ENCODE data around the gene PRPF38A.
"Not testable (repeated sequence)": the region's sequence is repeated elsewhere in the genome, so short reads cannot be mapped to it uniquely, and the experiment has no call there.

PRPF38A gene, protein sequence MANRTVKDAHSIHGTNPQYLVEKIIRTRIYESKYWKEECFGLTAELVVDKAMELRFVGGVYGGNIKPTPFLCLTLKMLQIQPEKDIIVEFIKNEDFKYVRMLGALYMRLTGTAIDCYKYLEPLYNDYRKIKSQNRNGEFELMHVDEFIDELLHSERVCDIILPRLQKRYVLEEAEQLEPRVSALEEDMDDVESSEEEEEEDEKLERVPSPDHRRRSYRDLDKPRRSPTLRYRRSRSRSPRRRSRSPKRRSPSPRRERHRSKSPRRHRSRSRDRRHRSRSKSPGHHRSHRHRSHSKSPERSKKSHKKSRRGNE

GRCh38 chr1:52404116-52404974, at the start of gene PRPF38A, which contains the start of gene ORC1:
TSS of gene PRPF38A (plus strand) at chr1:52404602. CDS start at chr1:52404750, 148 bp downstream.
TSS of gene ORC1 (minus strand) at chr1:52404423. CDS start at chr1:52402223, 2,200 bp downstream.
- DNase-seq (ENCODE audit: low read depth, low spot score) = peak; percentile 96

DNA sequence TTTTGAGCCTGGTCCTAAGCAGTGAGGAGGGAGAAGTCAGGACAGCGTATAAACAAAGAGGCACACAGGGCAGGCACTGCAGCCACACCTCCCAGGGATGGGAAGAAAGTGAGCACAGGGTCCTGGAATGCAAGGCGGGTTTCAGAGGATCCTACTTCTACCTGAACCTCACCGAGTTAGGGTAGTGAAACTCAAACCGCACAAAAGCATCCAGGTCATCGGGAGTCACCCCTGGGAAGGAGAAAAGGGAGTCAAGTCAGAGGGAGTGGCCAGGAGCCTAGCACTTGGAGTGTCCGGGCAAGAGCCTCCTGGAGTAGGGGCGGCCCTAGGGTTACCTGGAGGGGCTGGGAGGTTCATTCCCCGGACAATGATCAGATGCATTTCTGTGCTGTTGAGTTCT, 49.0 kb upstream of the PRPF38A start:
- no peak for DNase-seq (ENCODE audit: low read depth, low spot score)

DNA sequence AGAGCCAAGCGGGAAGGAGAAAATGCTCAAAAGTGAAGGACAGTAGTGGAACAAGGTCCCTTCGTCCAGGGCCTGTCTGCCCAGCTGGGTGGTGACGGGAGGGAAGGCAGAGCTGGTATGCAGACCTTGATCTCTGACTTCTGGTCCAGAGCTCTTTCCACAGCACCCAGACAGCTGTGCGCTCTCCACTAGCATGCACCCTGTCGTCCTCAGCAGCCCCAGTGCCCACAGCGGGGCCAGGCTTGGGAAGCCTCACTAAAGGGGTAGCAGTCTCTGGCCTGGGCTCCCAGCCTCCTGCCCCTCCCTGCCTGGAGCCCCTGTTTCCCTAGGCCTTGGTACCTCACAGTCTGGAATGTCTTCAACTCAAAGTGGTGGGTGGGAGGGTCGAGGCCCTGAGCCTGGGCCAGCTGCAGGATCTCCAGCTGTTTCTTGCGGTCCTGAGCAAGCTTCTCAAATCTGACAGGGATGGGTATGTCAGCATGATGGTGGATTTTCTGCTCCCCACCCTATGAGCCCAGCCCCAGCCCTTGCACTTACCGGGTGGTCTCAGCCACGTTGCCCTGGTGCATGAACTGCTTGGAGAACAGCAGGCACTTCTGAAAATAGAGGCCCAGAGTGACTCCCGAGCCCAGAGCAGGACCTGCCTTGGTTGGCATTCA, 48.4 kb upstream of the PRPF38A start:
- no peak for DNase-seq (ENCODE audit: low read depth, low spot score)

DNA sequence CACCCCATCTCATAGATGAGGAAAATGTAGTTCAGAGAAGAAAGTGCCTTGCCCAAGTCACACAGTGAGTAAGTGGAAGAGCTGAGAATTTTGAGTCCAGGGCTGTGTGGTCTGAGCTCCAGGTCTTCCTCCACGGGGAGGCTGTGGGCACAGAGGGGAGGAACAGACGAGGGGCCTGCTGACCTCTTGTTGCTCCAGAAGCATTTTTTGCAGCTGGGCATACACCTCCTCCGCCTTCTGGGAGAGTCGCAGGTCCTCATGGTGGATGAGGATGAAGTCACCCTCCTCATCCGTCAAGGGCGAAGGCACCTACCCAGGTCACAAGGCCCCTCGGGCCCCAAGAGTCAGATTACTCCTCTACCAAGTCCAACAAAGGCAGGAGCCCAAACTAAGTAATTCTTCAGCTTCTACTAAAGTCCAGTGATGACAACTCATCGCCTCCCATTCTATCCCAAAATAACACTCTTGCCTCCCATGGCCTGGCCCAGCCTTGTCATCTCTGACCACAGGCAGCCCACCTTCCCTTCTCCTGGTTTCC, 47.5 kb upstream of the PRPF38A start:
- no peak for DNase-seq (ENCODE audit: low read depth, low spot score)

GRCh38 chr1:52357397-52357796, 47.0 kb upstream of the PRPF38A start:
- no peak for DNase-seq (ENCODE audit: low read depth, low spot score)

DNA sequence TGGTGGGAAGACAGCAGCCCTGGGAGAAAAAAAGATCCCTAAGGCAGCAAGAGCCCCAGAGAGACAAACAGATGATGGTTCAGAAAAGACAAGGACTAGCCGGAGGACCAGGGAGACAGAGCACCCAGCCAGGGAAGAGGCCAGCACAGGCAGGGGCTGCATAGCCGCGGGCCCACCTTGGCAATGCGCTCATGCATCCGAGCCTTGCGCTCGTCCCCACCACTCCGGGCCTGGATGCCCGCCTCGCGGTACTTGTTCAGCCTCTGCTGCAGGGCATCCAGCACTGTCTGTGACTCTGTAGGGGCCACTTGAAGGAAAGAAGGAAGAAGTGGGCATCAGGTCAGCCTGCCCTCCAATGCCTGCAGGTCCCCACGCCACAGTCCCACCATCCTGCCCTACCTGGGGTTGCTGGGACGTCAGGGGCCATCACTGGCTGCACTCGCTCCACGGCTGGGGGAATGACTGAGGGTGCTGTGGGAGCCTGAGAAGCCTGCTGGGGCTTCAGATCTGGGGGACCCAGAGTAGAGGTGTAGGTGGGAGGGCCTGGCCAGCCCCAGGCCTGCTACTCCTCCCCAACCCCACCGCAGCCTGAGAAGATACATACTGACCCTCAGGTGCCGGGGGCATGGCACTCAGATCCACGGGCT, 45.4 kb upstream of the PRPF38A start:
- no peak for DNase-seq (ENCODE audit: low read depth, low spot score)

DNA sequence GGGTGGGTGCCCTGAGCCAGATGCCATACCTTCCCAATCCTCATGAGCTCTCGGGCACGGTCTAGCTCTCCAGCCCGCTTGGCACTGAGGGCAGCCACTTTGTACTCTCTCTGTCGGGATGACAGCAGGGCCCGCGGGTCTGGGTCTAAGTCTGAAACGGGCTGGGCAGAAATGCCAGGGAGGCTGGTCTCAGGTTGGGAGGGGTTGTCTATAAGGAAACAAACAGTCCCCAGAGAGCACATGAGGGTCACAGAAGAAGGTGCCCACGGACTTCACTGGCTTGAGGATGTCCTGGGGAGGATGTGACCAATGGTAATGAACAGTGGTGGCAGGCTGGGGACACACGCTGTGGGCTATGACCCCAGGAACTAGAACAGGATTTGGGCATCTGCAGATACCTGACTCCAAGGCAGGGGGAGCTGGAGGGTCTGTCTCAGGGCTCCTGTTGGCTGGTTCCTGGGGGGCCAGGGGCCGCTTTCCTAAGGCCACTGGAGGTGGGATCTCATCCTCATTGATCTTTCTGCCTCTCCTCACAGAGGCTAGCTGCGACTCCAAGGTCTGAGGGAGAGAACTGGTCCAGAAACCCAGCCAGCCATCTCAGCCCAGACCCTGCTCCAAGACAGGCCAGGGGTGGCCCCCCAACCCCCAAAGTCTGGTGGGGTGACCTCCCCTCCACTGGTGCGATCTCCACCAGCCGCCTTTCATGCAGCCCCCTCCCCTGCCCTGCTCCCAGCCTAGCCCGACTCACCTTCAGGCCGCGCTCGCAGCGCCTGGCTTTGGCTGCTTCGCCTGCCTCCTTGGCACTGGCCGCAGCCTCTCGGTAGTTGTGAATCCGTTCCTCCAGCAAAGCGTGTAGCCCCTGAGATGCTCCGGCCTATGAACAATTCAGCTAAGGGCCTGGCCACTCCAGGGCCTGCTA, 44.5 kb upstream of the PRPF38A start:
- DNase-seq (ENCODE audit: low read depth, low spot score) = no peak

GRCh38 chr1:52360595-52360968, 43.8 kb upstream of the PRPF38A start:
- DNase-seq (ENCODE audit: low read depth, low spot score) = no peak

- DNase-seq (ENCODE audit: low read depth, low spot score) = no peak
Measured at GRCh38 chr1:52364235-52364839, 40.1 kb upstream of the PRPF38A start.

DNA sequence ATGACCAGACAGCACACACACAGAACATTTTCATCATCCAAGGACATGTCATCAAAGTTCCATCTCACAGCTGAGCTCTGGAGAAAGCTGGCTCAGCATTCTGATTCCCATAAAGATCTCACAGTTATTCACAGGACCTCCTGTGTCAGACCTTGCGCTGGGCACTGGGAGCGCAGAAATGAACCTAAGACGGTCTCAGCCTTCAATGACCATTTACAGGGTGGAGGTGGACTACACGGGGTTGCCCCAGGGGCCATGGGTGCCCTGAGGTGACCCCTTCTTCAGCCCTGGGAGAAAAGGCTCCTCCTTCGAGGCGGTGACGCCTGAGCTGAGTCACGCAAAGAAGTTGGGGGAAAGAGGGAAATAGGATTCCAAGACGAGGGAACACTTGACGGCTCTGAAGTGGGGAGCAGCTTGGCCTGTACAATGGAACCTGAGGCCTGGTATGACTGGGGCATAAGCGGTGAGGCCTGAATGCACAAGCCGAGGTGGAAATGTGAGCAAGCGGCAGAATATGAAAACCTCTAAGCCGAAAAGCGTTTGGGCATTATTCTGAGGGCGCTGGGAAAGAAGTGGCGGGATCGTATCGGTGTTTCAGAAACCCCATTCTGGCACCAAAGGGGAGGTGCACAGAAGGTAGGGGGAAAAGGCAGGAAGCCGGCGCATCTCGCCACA, 39.2 kb upstream of the PRPF38A start:
- no peak for DNase-seq (ENCODE audit: low read depth, low spot score)

- DNase-seq (ENCODE audit: low read depth, low spot score) = peak; percentile 97
Measured at GRCh38 chr1:52365746-52366516, 38.5 kb upstream of the PRPF38A start, which contains the start of gene CC2D1B. TSS of gene CC2D1B (minus strand) at chr1:52366205. CDS start at chr1:52364620, 1,585 bp downstream.

- DNase-seq (ENCODE audit: low read depth, low spot score) = no peak
Measured at GRCh38 chr1:52366517-52366827, 37.9 kb upstream of the PRPF38A start.

- DNase-seq (ENCODE audit: low read depth, low spot score) = no peak
Measured at GRCh38 chr1:52367272-52367671, 37.1 kb upstream of the PRPF38A start.

DNA sequence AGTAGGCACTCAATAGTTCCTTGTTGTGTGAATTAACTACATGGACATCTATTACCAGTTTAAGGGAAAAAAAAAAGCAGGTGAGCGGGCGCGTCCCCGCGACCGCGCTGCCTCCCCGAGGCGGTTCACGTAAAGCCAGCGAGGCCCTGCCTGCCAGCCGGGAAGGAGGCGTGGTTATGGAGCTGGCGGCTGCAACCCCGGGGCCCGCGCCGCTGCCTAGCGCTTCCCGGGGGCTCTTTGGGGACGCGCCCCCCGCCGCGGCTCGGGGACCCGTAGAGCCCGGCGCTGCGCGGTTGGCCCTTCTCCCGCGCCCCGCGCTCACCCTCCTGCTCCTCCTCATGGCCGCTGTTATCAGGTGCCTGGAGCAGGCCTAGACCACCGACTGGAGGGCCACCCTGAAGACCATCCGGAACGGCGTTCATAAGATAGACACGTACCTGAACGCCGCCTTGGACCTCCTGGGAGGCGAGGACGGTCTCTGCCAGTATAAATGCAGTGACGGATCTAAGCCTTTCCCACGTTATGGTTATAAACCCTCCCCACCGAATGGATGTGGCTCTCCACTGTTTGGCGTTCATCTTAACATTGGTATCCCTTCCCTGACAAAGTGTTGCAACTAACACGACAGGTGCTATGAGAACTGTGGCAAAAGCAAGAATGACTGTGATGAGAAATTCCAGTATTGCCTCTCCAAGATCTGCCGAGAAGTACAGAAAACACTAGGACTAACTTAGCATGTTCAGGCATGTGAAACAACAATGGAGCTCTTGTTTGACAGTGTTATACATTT, 35.8 kb upstream of the PRPF38A start:
- DNase-seq (ENCODE audit: low read depth, low spot score) = no peak

DNA sequence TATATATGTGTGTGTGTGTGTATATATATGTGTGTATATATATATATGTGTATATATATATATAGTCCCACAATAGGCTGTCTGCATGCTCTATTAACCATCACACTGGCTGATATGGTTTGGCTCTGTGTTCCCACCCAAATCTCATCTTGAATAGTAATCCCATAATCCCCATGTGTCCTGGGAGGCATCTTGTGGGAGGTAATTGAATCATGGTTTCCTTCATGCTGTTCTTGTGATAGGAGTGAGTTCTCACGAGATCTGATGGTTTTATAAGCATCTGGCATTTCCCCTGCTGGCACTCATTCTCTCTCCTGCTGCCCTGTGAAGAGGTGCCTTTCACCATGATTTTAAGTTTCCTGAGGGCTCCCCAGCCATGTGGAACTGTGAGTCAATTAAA, 34.6 kb upstream of the PRPF38A start:
- DNase-seq (ENCODE audit: low read depth, low spot score) = not testable (repeated sequence)

- DNase-seq (ENCODE audit: low read depth, low spot score) = no peak
Measured at GRCh38 chr1:52385376-52385775, 19.0 kb upstream of the PRPF38A start.

DNA sequence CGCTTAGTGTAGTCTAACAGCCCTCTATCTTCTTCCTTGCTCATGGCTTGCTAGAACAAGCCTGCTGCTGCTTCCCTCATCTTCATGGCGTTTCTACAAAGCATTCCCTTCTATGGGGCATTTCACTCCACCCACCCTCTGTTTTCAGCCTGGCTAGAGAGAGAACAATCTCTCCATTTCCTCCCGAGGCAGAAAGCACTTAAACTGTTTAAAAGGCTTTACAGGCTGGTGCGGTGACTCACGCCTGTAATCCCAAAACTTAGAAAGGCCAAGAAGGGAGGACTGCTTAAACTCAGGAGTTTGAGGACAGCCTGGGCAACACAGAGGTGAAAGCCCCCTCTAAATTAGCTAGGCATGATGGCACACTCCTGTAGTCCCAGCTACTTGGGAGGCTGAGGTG, 17.9 kb upstream of the PRPF38A start:
- no peak for DNase-seq (ENCODE audit: low read depth, low spot score)

- DNase-seq (ENCODE audit: low read depth, low spot score) = no peak
Measured at GRCh38 chr1:52393174-52393573, 11.2 kb upstream of the PRPF38A start.
